GM21381 (cell line): ENCODE results near the gene ZCCHC24.

Source experiments
- ATAC-seq: cut with Tn5 transposase; IDR thresholded peaks from one replicate; pipeline ENCODE4 v1.9.1; 2021; ENCODE audit warnings: mild to moderate bottlenecking, moderate library complexity; ENCODE audit not compliant: unreplicated experiment

Gene ZCCHC24

GRCh38 chr10:79386637-79387465, 58.6 kb downstream of the ZCCHC24 start:
- no peak for ATAC-seq

GRCh38 chr10:79385804-79386531, 59.5 kb downstream of the ZCCHC24 start:
- no peak for ATAC-seq

GRCh38 chr10:79385392-79385795, 60.0 kb downstream of the ZCCHC24 start:
- no peak for ATAC-seq

- no peak for ATAC-seq
Observed at GRCh38 chr10:79384773-79385391, 60.5 kb downstream of the ZCCHC24 start.

- no peak for ATAC-seq
Observed at GRCh38 chr10:79383974-79384606, 61.3 kb downstream of the ZCCHC24 start.

- no peak for ATAC-seq
Observed at GRCh38 chr10:79382491-79382941, 62.9 kb downstream of the ZCCHC24 start.

- ATAC-seq = no peak
Observed at GRCh38 chr10:79381804-79382221, 63.6 kb downstream of the ZCCHC24 start.

GRCh38 chr10:79380946-79381721, 64.3 kb downstream of the ZCCHC24 start:
- no peak for ATAC-seq

- ATAC-seq = no peak
Observed at GRCh38 chr10:79380125-79380945, 65.1 kb downstream of the ZCCHC24 start.

- ATAC-seq = no peak
Observed at GRCh38 chr10:79379512-79380124, 65.8 kb downstream of the ZCCHC24 start.

GRCh38 chr10:79378647-79379511, 66.5 kb downstream of the ZCCHC24 start:
- no peak for ATAC-seq

- no peak for ATAC-seq
Observed at GRCh38 chr10:79378383-79378646, 67.1 kb downstream of the ZCCHC24 start.

GRCh38 chr10:79377557-79378382, 67.7 kb downstream of the ZCCHC24 start:
- no peak for ATAC-seq

GRCh38 chr10:79376751-79377556, 68.5 kb downstream of the ZCCHC24 start:
- ATAC-seq = no peak

GRCh38 chr10:79376078-79376628, 69.3 kb downstream of the ZCCHC24 start:
- no peak for ATAC-seq

- ATAC-seq = no peak
Observed at GRCh38 chr10:79375321-79376077, 69.9 kb downstream of the ZCCHC24 start.
